Uterus (tissue), 4 donors: Measurements from ENCODE around the gene TUBB3. TPM values are rescaled to one million over a fixed set of nuclear protein-coding genes. Genes with fewer than 3 reads are reported as not detected.

Experiments
- DNase-seq, 2 donors: peaks; one replicate each; pipeline ENCODE4 v3.0.0-alpha.2; 2019 to 2020
- H3K27ac ChIP-seq, 2 donors: fragments of 200-600 bp; sonication (generic); 1 replicate in 1 of 2; 2 replicates in 1 of 2; pipeline ENCODE4 v1.5.1; 2016 to 2018
- H3K27me3 ChIP-seq, 2 donors: fragments of 200-600 bp; sonication (generic); one replicate each; pipeline ENCODE4 v1.5.1; 2018 to 2019; ENCODE audit warnings: control low read depth in 1 of 2
- H3K36me3 ChIP-seq, 2 donors: fragments of 200-600 bp; sonication (generic); one replicate each; pipeline ENCODE4 v1.5.1; 2019; ENCODE audit warnings: control low read depth in 1 of 2
- H3K4me1 ChIP-seq, 2 donors: fragments of 200-600 bp; sonication (generic); one replicate each; pipeline ENCODE4 v1.5.1; 2018 to 2019; ENCODE audit warnings: control low read depth in 1 of 2
- H3K4me3 ChIP-seq, 2 donors: fragments of 200-600 bp; sonication (generic); 1 replicate in 1 of 2; 2 replicates in 1 of 2; pipeline ENCODE4 v1.5.1; 2018 to 2019; ENCODE audit warnings: mild to moderate bottlenecking in 1 of 2
- H3K9me3 ChIP-seq, 2 donors: fragments of 200-600 bp; sonication (generic); one replicate each; pipeline ENCODE4 v1.5.1; 2019; ENCODE audit warnings: control low read depth in 1 of 2
- CTCF ChIP-seq, 4 experiments: fragments of 200-600 bp in 2 of 4; fragments of 450-650 bp in 2 of 4; sonication (generic) in 2 of 4; IDR thresholded peaks; one replicate each; pipeline ENCODE4 v1.5.1; 2016 to 2019; ENCODE audit warnings: antibody characterized with exemption in 4 of 4, mild to moderate bottlenecking in 2 of 4, moderate library complexity in 1 of 4
- POLR2A ChIP-seq, 2 donors: fragments of 450-650 bp; IDR thresholded peaks; one replicate each; pipeline ENCODE4 v1.6.1; 2016; ENCODE audit warnings: antibody characterized with exemption in 2 of 2, mild to moderate bottlenecking in 1 of 2, moderate library complexity in 1 of 2
- intact Hi-C: fragments of 100-400 bp; cut with DNase I; formaldehyde crosslinking; loops from one replicate; pipeline ENCODE4 v1.15.1; 2023; ENCODE audit warnings: low total_unique reads
- total RNA-seq, 4 donors: library from RNA; depleted of rRNA in 3 of 4; stranded (reverse); fragments of >200 nt in 3 of 4; gene quantifications; one replicate each; pipeline versions ENCODE4 v1.1.0 to v1.2.4, GENCODE V29; 2014 to 2023
- donor health status: DM: yes; HTN: yes; CAD: no.

TUBB3 gene
- total RNA-seq, 4 donors from 2014 or later, result 0.88 to 28.6 TPM; not detected in 2

GRCh38 chr16:89907055-89907814 lies 15.9 kb upstream of the TUBB3 start:
- Histone ChIP-seq H3K27me3 (no peaks in the 10 kb centered on the region), H3K9me3 (no peaks in the 10 kb centered on the region), H3K4me1 (no peaks in the 10 kb centered on the region), H3K36me3 (no peaks in the 10 kb centered on the region), H3K27ac (no peak overlapping the region), H3K4me3 (no peak overlapping the region)
- intact Hi-C loops, result no loop called here
- no peak for TF ChIP-seq POLR2A (IDR thresholded peaks at IDR 0.05)
- no peak for TF ChIP-seq CTCF (IDR thresholded peaks at IDR 0.05)
- no peak for DNase-seq

- Histone ChIP-seq H3K27me3 (no peaks in the 10 kb centered on the region), H3K36me3 (no peaks in the 10 kb centered on the region), H3K4me3 (no peak overlapping the region), H3K4me1 (no peaks in the 10 kb centered on the region), H3K27ac (no peak overlapping the region), H3K9me3 (no peaks in the 10 kb centered on the region)
- DNase-seq, result no peak
- intact Hi-C loops, result no loop called here
- no peak for TF ChIP-seq POLR2A (IDR thresholded peaks at IDR 0.05)
- TF ChIP-seq CTCF (IDR thresholded peaks at IDR 0.05), result no peak
These were observed 14.9 kb upstream of the TUBB3 start for GRCh38 chr16:89908236-89908635.

GRCh38 chr16:89909777-89910716 lies 13.1 kb upstream of the TUBB3 start:
- TF ChIP-seq CTCF (IDR thresholded peaks at IDR 0.05) (peak; percentile 53 to 79 (median 62)), POLR2A (IDR thresholded peaks at IDR 0.05) (no peak)
- H3K27ac ChIP-seq, result no peak overlapping the region
- intact Hi-C loops, result no loop called here
- peak; percentile 53 to 65 for DNase-seq
- no peaks in the 10 kb centered on the region for H3K27me3 ChIP-seq
- H3K4me3 ChIP-seq, result no peak overlapping the region
- no peaks in the 10 kb centered on the region for H3K9me3 ChIP-seq
- no peaks in the 10 kb centered on the region for H3K4me1 ChIP-seq
- H3K36me3 ChIP-seq, result no peaks in the 10 kb centered on the region

GRCh38 chr16:89910717-89911354 lies 12.3 kb upstream of the TUBB3 start:
- Histone ChIP-seq H3K9me3 (no peaks in the 10 kb centered on the region), H3K27me3 (no peaks in the 10 kb centered on the region), H3K4me3 (no peak overlapping the region), H3K27ac (no peak overlapping the region), H3K4me1 (no peaks in the 10 kb centered on the region), H3K36me3 (no peaks in the 10 kb centered on the region)
- DNase-seq, result no peak
- intact Hi-C loops, result no loop called here
- TF ChIP-seq POLR2A (IDR thresholded peaks at IDR 0.05) (no peak), CTCF (IDR thresholded peaks at IDR 0.05) (no peak)
